RWPE2 (cell line): ENCODE data around the gene CCDC33.

Experiments used
- ATAC-seq: fragments of 200-7000 bp; cut with Tn5 transposase; 3 replicates; pipeline ENCODE4 v1.9.1; 2021; ENCODE audit warnings: low read depth
- DNase-seq: peaks from one replicate; pipeline ENCODE4 v3.0.0-alpha.2; 2020; ENCODE audit warnings: low spot score
- H3K27ac ChIP-seq: fragments of 450-650 bp; 2 replicates; pipeline ENCODE4 v1.5.1; 2017; ENCODE audit warnings: mild to moderate bottlenecking; ENCODE audit not compliant: poor library complexity, severe bottlenecking
- H3K27me3 ChIP-seq: fragments of 250-450 bp; sonication (Bioruptor Pico); 2 replicates; pipeline ENCODE4 v1.5.1; 2021; ENCODE audit warnings: mild to moderate bottlenecking, moderate library complexity; ENCODE audit not compliant: insufficient read depth, poor library complexity, severe bottlenecking
- H3K36me3 ChIP-seq: fragments of 250-450 bp; sonication (Bioruptor Pico); 2 replicates; pipeline ENCODE4 v1.5.1; 2020; ENCODE audit warnings: low read depth, mild to moderate bottlenecking, moderate library complexity
- H3K4me1 ChIP-seq: fragments of 250-450 bp; sonication (Bioruptor Pico); 2 replicates; pipeline ENCODE4 v1.5.1; 2021; ENCODE audit warnings: mild to moderate bottlenecking, moderate library complexity; ENCODE audit not compliant: insufficient read depth, poor library complexity, severe bottlenecking
- H3K4me3 ChIP-seq: fragments of 250-450 bp; sonication (Bioruptor Pico); 2 replicates; pipeline ENCODE4 v1.5.1; 2021; ENCODE audit warnings: mild to moderate bottlenecking, moderate library complexity; ENCODE audit not compliant: severe bottlenecking
- H3K9me3 ChIP-seq: fragments of 250-450 bp; sonication (Bioruptor Pico); 2 replicates; pipeline ENCODE4 v1.5.1; 2021; ENCODE audit warnings: mild to moderate bottlenecking, moderate library complexity; ENCODE audit not compliant: severe bottlenecking
- CTCF ChIP-seq: fragments of 450-650 bp; IDR thresholded peaks from one replicate; pipeline ENCODE4 v1.5.1; 2017; ENCODE audit warnings: mild to moderate bottlenecking, moderate library complexity; ENCODE audit not compliant: poor library complexity, severe bottlenecking

CCDC33 gene

GRCh38 chr15:74347757-74348250, 111.7 kb downstream of the CCDC33 start:
- Histone ChIP-seq H3K4me3 (no peak overlapping the region), H3K27me3 (no peaks in the 10 kb centered on the region), H3K36me3 (no peaks in the 10 kb centered on the region), H3K4me1 (no peaks in the 10 kb centered on the region), H3K27ac (no peak overlapping the region), H3K9me3 (no peaks in the 10 kb centered on the region)
- ATAC-seq (no peak), DNase-seq (no peak)
- no peak for TF ChIP-seq CTCF

- H3K27ac ChIP-seq = no peak overlapping the region
- no peak for TF ChIP-seq CTCF
- no peaks in the 10 kb centered on the region for H3K4me1 ChIP-seq
- ATAC-seq (no peak), DNase-seq (no peak)
- H3K27me3 ChIP-seq = no peaks in the 10 kb centered on the region
- H3K9me3 ChIP-seq = no peaks in the 10 kb centered on the region
- H3K4me3 ChIP-seq = no peak overlapping the region
- H3K36me3 ChIP-seq = no peaks in the 10 kb centered on the region
These were observed 113.2 kb downstream of the CCDC33 start for GRCh38 chr15:74349241-74349778.

- Histone ChIP-seq H3K36me3 (no peaks in the 10 kb centered on the region), H3K27me3 (no peaks in the 10 kb centered on the region), H3K4me1 (no peaks in the 10 kb centered on the region), H3K27ac (no peak overlapping the region), H3K9me3 (no peaks in the 10 kb centered on the region), H3K4me3 (no peak overlapping the region)
- DNase-seq (no peak), ATAC-seq (no peak)
- TF ChIP-seq CTCF = no peak
These were observed 114.5 kb downstream of the CCDC33 start for GRCh38 chr15:74350295-74351275.

- Histone ChIP-seq H3K27me3 (no peaks in the 10 kb centered on the region), H3K36me3 (no peaks in the 10 kb centered on the region), H3K4me3 (no peak overlapping the region), H3K4me1 (no peaks in the 10 kb centered on the region), H3K9me3 (no peaks in the 10 kb centered on the region), H3K27ac (no peak overlapping the region)
- DNase-seq (no peak), ATAC-seq (no peak)
- TF ChIP-seq CTCF = no peak
These were observed 115.5 kb downstream of the CCDC33 start for GRCh38 chr15:74351670-74352069.
